TTC549 (cell line): ENCODE results near the gene FCGBP.
"Not testable (repeated sequence)": the region's sequence is repeated elsewhere in the genome, so short reads cannot be mapped to it uniquely, and the experiment has no call there.

Experiments
- FAIRE-seq: peaks from 2 replicates; lab custom pipeline; 2012; peaks lifted over from hg19 to GRCh38; lab: Jason Lieb, UNC

Gene FCGBP

GRCh38 chr19:39917561-39918182 lies 16.8 kb downstream of the FCGBP start:
- FAIRE-seq = no peak

GRCh38 chr19:39916851-39917396 lies 17.5 kb downstream of the FCGBP start:
- FAIRE-seq = no peak

- no peak for FAIRE-seq
Measured at GRCh38 chr19:39916236-39916635, 18.2 kb downstream of the FCGBP start.

DNA sequence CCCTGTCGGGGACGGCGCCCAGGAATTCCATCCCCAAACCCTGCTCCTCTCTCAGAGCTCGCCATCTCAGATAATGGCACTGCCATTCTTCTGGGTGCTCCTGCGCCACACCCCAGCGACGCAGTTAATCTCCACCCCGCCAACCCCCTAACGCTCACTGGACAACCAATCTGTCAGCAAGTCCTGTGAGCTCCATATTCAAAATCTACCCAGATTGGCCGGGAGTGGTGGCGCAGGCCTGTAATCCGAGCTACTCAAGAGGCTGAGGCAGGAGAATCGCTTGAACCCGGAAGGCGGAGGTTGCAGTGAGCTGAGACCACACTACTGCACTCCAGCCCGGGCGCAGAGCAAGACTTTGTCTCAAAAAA lies 18.6 kb downstream of the FCGBP start:
- FAIRE-seq = no peak

DNA sequence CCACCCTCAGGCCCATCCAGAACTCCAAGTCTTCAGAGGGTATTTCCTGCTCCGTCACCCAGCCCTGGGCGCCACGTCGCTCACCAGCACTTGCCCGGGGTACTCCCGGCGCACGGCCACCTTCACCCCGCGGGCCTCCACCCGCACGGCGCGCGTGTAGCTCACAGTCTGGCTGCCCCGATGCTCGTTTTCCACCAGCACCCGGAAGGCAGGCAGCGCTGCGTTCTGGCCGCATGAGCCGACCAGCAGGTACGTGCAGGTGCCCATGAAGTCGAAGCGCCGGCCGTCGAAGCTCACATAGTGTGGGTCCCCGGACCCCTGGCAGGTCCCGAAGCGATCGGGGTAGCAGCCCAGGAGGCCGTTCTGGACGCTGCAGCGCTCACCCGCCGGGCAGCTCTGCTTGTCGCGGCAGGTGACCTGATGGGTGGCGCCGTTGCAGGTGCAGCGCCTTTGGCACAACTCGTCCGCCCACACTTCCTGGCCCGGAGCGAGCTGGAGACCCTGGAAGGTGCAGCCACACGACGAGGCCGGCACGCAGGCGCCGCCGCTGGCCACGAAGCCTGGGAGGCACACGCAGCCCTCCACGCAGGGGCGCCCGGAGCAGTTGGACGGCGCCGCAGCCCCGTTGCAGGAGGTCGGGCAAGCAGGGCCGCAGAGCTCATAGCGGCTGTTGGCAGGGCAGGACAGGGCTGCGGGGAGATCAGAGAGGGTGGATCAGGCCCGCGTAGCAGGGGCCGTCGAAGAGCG lies 19.2 kb downstream of the FCGBP start:
- FAIRE-seq = no peak

GRCh38 chr19:39913682-39914333 lies 20.6 kb downstream of the FCGBP start:
- FAIRE-seq = no peak

DNA sequence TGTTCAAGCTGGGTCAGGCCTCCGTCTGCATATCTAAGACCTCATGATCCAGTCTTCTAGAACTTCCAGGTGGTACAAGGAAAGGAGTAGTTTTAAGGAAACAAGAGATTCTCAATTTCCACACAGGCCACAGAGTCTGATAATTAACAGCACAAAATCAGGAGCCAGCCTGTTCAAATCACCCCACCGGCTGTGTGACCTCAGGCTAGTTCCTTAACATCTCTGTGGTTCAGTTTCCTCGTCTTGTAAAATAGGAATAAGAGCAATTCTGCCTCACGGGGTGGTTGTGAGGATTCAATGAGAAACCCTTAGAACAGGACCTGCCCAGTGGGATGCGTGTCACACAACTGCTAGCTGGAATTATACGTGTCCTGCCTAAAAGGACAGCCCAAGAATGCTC lies 25.6 kb downstream of the FCGBP start:
- FAIRE-seq = no peak

DNA sequence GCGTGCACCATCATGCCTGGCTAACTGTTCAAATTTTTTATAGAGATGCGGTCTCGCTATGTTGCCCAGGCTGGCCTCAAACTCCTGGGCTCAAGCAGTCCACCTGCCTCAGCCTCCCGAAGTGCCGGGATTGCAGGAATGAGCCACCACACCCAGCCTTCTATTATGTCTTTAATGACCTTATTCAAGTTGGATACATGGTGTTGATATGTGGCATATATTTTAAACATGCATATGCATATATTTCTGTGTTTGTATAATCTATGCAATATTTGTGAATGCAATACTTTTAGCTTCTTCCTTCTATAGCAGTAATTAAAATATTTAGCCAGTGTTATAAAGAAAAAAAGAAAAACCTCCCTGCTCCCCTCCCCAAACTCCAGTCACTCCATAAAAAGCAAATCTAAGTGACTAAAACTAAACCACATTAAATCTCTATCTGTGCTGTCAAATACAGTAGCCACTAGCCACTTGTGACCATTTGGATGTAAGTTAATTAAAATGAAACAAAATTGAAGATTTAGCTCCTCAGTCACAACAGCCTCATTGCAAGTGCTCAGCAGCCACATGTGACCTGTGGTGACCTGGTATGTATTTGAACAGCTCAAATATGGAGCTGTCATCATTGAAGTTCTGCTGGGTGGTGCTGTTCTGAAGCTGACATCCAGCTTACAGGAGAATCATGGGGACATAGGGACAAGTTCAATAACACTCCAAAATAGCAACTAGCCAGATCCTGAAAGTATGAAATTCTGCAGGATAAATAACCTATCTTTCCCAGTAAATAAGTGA lies 27.4 kb downstream of the FCGBP start:
- FAIRE-seq = no peak

DNA sequence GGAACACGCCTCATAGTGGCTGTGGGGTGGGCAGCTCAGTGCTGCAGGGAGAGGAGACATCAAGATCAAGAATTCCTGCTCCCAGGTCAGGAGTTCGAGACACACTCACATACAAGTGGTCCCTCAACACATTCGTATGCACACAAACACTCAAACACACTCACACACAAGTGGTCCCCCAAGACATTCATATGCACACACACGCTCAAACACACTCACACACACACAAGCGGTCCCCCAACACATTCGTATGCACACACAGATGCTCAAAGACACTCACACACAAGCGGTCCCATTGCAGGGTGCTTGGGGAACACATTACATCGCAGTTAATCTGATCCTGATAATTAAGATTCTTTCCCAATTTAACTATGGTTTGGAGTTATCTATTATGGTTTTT lies 28.2 kb downstream of the FCGBP start:
- no peak for FAIRE-seq

- not testable (repeated sequence) for FAIRE-seq
Measured at GRCh38 chr19:39903486-39904091, 30.8 kb downstream of the FCGBP start.

GRCh38 chr19:39902326-39902725 lies 32.1 kb downstream of the FCGBP start:
- FAIRE-seq = not testable (repeated sequence)

- not testable (repeated sequence) for FAIRE-seq
Measured at GRCh38 chr19:39901681-39902080, 32.8 kb downstream of the FCGBP start.

DNA sequence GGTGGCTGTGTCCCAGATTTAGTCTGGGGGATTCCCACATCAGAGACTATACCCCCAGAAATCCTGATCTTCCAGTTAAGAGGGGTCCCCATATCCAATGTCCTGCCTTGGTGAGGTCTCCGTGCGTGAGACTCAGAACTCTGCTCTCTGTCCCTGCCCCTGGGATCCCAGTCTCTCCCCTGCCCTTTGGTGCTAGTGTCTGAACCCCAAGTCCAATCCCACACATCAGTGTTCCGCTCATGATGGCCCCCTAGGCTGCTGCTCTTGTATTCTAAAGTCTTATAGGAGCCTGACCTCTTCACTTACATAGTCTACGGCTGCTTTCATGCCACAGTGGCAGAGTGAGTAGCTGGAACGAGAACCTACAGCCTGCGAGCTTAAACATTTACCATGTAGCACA lies 35.6 kb downstream of the FCGBP start:
- FAIRE-seq = not testable (repeated sequence)

GRCh38 chr19:39897511-39898245 lies 36.8 kb downstream of the FCGBP start:
- FAIRE-seq = not testable (repeated sequence)

- FAIRE-seq = not testable (repeated sequence)
Measured at GRCh38 chr19:39895096-39895495, 39.3 kb downstream of the FCGBP start.

DNA sequence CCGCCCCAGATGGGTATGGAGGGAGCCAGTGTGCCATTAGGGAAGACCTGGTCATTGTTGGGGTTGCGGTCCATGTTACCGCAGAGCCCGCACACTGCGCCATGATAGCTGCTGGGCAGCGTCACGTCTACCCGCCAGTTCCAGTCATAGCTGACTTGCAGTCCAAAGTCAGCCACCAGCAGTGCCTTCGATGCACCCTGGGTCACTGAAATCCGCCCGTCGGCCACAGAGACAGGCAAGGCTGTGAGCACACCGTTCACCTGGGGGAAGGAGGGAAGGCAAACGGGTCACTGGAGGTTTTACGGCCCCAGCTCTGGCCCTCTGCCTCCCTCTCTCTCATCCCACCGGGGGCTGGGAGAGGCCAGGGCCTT lies 40.2 kb downstream of the FCGBP start:
- FAIRE-seq = not testable (repeated sequence)

GRCh38 chr19:39893366-39894235 lies 40.8 kb downstream of the FCGBP start:
- not testable (repeated sequence) for FAIRE-seq

GRCh38 chr19:39892506-39892902 lies 41.9 kb downstream of the FCGBP start:
- not testable (repeated sequence) for FAIRE-seq

DNA sequence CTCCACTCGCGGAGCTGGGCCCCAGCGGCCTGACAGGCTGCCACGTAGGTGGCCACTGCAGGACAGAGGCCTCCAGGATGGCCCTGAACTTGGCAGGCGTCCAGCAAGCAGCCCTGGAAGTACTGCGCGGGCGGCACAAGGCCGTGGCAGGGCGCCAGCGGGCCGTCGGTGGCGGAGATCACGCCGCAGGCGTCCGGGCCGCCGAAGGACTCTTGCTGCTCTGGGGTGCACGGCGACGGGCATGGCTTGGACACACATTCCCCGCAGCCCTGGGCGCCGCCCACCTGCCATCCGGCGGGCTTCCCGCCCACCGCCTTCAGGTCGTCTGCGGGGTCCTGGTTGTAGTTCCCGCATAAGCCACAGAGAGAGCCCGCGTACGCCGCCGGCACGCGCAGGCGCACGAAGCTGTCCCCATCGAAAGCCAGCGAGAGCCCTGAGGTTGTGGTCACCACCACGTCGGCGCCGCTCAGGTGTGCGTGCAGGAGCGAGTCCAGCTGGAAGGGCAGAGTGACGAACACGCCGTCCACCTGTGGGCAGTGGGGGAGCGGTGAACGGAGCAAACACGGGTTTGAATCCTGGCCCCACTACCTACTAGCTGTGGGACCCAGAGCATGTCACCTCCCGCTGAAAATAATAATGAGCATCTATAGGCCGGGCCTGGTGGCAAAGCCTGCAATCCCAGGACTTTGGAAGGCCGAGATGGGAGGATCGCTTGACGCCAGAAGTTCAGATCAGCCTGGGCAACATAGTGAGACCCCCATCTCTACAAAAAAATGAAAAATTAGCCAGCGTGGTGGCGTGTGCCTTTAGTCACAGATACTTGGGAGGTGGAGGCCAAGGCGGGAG lies 42.6 kb downstream of the FCGBP start:
- not testable (repeated sequence) for FAIRE-seq
